GM19238 (cell line): ENCODE measurements around the gene MCC.

ENCODE experiments used
- DNase-seq: peaks from one replicate; pipeline ENCODE4 v3.0.0; 2011; ENCODE audit warnings: low spot score; ENCODE audit not compliant: insufficient read length

The MCC gene

GRCh38 chr5:113002423-113002822, 485.8 kb downstream of the MCC start:
- no peak for DNase-seq

- DNase-seq: no peak
These were observed 487.8 kb downstream of the MCC start for GRCh38 chr5:113000466-113000865.

- DNase-seq: no peak
These were observed 490.0 kb downstream of the MCC start for GRCh38 chr5:112998296-112998695.

DNA sequence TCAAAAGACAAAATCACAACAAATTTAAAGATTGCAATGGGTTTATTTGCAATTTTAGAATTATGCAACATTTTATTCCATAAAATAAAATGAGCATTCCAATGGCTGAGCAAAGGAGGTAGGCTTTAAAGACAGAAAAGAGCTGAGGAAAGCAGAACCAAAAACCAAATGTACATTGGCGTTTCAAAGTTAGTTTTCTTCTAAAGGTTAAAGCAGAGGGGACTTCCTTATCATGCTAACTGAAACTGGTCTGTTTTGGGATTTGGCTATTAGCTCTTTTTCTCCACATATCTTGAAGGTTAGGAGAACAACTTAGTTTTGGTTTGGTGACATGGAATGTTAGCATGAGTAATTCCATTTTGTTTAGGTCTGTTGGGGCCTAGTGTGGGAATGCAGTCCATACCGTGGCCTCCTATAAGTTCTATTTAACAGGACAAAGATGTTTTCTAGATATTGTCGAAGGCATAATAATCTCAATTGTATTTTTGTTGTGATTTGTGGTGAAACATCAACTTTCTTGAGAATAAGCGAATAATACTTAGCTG, 491.4 kb downstream of the MCC start:
- no peak for DNase-seq

- DNase-seq: peak; percentile 31
These were observed 492.3 kb downstream of the MCC start for GRCh38 chr5:112995764-112996618.

DNA sequence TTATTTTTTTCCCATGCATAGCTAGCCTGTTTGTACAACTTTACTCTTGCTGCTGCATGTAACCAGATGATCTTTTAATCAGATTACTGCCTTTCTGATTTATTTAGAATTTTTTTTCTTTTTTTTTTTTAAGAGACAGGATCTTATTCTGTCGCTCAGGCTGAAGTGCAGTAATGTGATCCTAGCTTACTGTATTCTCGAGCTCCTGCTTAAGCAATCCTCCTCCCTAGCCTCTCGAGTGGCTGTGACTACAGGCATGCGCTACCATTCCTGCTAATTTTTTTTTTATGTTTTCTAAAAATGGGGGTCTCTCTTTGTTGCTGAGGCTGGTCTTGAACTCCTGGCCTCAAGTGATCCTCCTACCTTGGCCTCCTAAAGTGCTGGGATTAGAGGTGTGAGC, 502.0 kb downstream of the MCC start:
- DNase-seq: no peak

DNA sequence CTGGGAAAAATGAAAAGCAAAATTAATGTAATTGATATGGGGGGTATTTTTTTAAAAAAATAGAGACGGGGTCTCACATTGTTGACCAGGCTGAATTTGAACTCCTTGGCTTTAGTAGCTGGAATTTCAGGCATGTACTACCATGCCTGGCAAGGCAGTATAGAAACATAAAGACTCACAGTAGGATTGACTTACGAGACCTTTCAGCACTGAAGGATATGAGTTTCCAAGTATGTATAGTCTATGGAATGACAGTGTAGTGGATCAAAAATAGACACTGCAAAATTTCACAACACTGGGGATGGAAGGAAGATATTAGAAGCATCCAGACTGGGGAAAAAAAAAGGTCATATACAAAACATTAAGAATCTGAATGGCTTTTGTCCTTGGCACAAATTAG, 504.9 kb downstream of the MCC start:
- no peak for DNase-seq

GRCh38 chr5:112979723-112980122, 508.5 kb downstream of the MCC start:
- no peak for DNase-seq

DNA sequence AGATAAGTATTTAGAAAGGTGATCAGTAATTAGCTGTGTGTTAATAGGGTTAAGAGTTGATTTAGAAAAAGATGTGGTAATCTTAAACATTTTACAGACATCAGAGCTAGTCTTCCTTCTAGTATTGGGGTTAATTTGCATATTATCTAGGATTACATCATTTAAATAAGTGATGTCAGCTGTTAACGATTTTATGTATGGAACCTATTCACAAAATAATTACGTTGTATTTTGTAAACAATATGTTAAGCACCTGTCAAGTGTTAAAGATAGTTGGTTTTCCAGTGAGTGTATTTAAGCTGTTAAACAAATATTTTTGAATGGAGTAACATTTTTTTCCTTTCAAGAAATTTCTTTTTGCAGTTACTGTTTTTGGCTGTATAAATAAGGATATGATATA, 509.4 kb downstream of the MCC start:
- DNase-seq: no peak

GRCh38 chr5:112977440-112977861, 510.8 kb downstream of the MCC start:
- no peak for DNase-seq

DNA sequence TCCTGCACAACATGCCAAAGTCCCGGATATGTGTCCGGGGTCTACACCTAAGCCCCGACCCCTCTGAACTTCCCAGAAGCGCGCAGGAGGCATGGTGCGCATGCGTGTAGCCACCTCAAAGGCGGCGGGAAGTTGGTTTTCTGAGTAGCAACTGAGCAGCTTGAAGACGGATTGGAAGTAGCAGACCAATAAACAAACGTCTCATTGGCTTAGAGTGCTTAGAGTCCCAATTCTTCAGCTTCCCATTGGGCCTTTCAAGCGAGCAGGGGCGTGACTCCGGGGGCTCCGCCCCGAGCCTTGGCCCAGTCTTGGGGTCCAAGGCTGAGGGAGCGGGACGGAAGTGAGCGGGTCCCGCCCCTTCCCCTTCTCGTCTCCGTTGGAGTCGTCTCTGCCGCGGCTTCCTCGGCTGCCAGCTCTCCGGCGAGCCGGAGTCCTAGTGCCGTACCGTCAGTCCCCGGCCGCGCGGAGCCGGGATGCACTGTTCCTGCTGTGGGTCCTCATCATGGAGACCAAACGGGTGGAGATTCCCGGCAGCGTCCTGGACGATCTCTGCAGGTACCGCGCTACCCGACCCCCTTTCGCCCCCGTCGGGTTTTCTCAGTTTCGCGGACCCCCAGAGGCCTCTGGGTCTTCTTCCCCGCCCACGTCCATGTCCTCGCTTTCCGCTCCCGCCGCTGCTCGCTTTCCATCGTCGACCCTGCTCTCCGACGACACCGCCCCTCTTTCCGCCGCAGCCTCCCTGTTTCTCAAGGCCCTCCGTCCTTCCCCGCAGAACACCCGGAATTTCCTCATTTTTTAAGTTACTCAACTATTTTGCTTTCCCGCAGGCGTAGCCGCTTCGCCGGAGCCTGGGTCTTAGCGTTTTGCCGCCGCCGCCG, 511.6 kb downstream of the MCC start, which contains the start of gene DCP2:
Gene DCP2, plus strand, starts transcription at position 367 of the 878 bp plus-strand sequence. Its CDS starts 136 bp downstream, at position 503.
- DNase-seq: peak; percentile 86

GRCh38 chr5:112975721-112976431, 512.4 kb downstream of the MCC start:
- no peak for DNase-seq

DNA sequence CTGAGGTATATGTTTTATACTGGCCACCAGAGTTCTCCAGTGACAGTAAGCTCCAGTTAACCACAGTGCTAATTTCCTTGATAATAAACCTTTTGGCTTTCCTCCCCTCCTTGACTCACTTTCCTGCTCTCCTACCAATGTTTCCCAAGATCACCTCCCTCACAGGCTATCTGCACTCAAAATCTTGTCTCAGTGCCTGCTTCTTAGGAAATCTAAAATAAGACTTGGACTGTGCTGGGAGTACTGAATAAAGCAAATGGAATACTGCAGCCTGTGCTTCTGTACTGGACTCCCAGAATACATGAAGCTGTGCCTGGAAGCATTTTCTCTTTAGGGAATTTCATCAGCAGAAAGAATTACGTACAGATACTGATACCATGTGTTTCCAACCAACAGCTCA, 513.4 kb downstream of the MCC start:
- DNase-seq: no peak

DNA sequence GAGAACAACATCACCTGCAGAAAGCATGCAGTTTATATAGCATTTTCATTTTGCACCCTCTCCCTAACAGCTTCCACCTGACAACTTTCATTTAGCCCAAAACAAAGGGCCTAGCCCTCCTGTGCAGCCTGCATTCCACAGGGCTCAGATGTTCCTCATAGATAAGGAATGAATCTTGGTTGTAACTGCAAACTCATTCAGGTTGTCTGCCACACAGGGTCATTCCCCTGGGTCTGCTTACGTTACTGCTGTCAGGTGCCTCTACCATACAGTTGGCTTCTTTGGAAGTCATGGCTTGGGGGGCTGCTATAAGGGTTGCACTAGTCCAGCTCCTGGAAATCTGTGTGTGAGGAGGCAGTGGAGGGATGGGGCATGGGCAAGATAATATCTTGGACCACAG, 514.3 kb downstream of the MCC start:
- DNase-seq: no peak

- no peak for DNase-seq
These were observed 515.2 kb downstream of the MCC start for GRCh38 chr5:112973036-112973435.
